GM18526 (cell line): Measurements from ENCODE around the gene FASTKD1.

Source experiments
- POLR2A ChIP-seq: IDR thresholded peaks from 3 replicates; pipeline ENCODE4 v1.6.1; 2011; ENCODE audit not compliant: insufficient read length; ENCODE audit errors: extremely low read depth

Gene FASTKD1, protein sequence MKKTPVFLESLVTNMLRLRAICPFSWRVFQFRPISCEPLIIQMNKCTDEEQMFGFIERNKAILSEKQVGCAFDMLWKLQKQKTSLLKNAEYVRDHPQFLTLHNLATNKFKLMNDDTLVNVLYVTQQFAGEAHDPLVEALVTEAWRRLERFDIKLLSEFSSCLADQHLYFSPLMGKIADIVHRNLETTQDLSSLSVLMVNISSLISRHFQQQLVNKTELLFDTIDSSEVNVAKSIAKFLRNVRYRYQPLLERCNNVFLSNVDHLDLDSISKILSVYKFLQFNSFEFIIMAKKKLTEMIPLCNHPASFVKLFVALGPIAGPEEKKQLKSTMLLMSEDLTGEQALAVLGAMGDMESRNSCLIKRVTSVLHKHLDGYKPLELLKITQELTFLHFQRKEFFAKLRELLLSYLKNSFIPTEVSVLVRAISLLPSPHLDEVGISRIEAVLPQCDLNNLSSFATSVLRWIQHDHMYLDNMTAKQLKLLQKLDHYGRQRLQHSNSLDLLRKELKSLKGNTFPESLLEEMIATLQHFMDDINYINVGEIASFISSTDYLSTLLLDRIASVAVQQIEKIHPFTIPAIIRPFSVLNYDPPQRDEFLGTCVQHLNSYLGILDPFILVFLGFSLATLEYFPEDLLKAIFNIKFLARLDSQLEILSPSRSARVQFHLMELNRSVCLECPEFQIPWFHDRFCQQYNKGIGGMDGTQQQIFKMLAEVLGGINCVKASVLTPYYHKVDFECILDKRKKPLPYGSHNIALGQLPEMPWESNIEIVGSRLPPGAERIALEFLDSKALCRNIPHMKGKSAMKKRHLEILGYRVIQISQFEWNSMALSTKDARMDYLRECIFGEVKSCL

DNA sequence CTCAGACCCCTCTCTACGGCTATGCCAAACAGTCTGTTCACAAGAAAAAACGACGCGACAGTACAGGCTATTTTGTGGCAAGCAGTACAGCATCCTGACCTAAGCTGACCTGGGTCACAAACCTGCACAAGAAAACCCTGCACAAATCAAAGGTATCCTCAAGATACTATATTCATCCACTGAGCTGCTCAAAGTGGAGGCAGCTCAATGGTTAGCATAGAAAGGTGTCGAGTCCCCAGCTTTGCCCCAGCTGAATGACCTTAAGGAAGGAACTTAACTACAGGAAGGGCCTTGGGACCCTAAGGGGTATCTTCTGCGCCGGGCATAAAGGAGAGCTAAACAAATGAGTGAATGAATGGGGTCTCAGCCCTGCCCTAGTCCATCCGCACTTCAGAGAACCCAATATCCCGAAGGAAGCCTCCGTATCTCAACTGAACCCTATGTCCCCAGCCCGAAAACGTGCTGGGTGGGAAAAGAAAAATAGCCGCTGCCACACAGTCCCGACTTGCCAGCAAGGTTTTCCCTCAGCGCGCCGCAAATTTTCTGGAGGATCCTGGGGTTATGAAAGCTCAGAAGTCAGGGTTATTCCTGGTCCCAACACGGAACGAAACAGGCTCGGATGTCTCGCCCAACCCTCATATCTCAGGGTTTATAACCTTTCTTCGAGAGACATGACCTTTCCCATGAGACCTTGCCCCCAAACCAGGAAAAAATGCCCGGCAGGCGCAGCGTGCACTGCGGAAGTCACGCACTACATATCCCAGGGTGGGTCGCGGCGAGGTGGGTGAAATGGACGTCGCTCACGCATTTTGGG lies at the start of gene FASTKD1:
Gene FASTKD1 (minus strand): TSS at position 706 of the 814 bp plus-strand sequence. CDS start 1,836 bp downstream, outside the sequence.
- peak; percentile 71 for TF ChIP-seq POLR2A

DNA sequence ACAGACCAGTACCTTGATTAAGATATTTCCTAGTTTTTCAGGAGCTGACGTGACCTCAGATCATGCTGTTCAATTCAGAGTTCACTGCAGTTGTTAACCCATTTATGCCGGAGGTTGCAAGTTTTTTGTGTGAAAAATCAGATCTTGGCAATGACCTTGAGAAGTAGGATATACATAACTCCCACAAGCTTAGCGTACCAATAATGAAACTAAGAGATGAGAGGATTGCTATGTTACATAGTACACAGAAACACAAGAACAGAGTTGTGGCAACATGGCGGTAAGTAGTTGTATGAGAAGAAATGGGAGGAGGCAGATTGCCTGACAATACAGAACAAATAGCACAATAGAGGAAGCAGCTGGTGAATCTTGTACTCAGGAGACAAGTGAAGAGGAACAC lies 49.6 kb upstream of the FASTKD1 start:
- TF ChIP-seq POLR2A, result no peak

DNA sequence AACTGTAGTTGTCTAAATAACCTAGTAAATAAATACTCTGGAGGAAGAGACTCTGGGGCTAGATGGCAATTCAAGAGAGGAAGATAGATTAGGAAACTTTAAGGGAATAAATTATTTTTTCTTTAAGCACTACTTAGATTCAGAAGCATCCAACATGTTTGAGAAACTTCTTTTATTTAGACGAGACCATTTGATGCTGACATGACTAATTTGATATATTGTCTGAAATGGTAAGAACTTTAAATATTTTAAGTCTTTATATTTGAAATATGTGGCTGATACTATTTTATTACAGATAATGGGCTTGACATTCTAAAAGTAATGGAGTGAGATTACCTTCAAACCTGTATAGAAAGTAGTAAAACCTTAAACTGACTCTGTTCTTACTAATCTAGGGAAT lies 46.8 kb upstream of the FASTKD1 start:
- no peak for TF ChIP-seq POLR2A

DNA sequence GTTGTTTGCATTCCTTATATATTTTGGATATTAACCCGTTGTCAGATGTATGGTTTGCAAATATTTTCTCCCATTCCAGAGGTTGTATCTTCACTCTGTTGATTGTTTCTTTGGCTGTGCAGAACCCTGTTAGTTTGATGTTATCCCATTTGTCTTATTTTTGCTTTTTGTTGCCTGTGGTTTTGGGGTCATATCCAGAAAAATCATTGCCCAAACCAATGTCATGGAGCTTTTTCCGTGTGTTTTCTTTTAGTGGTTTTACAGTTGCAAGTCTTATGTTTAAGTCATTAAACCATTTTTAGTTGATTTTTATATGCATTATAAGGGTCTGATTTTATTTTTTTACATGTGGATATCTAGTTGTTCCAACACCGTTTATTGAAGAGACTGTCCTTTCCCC lies 46.3 kb upstream of the FASTKD1 start:
- no peak for TF ChIP-seq POLR2A

DNA sequence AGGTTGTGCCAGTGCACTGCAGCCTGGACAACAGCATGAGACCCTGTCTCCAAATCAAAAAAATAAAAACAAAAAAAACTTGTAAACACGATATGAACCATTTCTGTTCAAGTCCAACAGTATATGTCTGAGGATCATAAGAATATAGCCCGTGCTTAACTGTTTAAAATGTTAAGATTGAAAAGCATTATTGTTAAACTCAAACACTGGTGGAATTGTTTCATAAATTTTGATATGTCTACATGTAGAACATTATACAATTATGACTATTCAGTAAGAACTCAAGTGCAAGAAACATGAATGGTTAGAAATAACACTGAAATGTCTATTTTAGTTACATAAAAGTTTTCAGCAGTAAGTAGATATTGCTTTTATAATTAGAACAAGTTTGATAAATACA lies 40.2 kb upstream of the FASTKD1 start:
- no peak for TF ChIP-seq POLR2A

DNA sequence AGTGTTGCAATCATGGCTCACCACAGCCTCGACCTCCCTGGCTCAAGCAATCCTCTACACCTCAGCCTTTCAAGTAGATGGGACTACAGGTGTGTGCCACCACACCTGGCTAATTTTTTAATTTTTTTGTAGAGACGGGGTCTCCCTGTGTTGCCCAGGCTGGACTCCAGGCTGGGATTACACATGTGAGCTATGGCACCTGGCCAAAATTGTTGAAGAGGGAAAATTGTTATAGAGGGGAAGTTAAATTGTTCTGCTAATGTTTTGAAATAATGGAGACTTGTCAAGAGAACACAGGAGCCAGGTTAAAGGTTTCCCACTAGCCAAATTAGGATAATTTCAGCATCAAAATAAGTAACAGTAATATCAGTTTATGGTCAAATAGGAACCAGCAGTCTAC lies 35.6 kb upstream of the FASTKD1 start:
- no peak for TF ChIP-seq POLR2A

DNA sequence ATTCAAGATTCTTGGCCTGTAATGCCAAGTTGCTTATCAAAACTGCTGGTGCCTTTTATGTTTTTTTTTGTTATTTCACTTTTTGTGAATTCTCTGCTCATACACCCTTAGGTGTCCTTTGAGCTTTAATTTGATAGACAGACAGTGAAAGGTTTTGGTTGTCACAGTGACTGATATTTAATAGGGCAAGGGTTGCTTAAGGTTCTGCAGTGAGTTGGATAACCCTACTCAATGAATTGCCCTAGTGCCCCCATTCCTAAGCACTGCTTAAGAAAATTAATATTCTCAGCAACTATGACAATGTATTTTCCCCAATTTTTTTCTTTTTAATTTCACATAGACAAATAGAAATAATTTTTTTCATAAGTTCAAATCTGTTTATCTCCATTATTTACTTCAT lies 25.9 kb upstream of the FASTKD1 start:
- TF ChIP-seq POLR2A, result no peak

DNA sequence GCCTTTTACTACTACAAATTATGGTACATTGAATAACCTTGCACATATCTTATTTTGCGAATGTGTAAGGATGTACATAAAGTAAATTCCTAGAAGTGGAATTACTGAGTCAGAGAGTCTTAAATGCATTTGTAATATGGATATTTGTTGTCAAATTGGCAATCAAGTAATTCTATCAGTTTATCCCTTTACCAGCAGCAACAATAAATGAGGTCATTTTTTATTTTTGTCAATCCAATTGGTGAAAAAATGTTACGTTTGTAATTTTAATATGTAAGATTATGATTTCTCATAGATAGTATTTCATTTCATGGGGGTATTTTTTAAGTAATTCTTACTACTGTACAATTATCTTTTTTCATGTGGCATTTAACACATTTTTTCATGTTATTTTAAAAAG lies 25.3 kb upstream of the FASTKD1 start:
- TF ChIP-seq POLR2A, result no peak

DNA sequence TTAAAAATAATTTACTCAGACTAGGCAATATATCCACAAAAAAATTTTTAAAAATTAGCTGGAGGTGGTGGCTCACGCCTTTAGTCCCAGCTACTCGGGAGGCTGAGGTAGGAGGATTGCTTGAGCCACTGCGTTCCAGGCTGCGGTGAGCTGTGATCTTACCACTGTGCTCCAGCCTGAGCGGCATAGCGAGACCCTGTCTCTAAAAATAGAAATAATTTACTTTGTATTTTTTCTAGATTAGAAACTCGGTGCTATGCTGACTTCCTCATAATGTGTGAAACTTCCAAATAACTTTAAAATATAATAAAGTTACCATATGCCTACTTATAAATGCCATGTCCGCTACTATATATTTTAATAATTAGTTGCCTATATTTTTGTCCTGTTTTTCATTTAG lies 17.1 kb upstream of the FASTKD1 start:
- TF ChIP-seq POLR2A, result no peak

DNA sequence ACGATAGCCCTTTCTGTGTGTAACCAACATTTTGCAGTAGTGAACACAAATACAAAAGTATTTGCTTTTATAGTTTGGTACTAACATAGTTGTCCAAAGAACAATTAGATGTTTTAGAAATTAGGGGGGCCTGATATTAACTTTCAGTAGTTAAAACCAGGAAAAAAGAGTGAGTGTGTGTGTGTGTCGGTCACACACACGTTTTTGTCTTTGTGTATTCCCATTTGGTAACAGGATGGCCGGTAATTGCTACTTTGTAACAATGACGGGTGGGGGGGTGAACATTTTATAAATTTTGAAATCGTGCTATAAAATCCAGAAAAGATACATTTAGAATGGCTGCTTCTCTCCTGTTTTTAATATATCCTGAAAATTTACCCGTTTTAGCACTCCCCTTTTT lies 12.0 kb upstream of the FASTKD1 start:
- no peak for TF ChIP-seq POLR2A

DNA sequence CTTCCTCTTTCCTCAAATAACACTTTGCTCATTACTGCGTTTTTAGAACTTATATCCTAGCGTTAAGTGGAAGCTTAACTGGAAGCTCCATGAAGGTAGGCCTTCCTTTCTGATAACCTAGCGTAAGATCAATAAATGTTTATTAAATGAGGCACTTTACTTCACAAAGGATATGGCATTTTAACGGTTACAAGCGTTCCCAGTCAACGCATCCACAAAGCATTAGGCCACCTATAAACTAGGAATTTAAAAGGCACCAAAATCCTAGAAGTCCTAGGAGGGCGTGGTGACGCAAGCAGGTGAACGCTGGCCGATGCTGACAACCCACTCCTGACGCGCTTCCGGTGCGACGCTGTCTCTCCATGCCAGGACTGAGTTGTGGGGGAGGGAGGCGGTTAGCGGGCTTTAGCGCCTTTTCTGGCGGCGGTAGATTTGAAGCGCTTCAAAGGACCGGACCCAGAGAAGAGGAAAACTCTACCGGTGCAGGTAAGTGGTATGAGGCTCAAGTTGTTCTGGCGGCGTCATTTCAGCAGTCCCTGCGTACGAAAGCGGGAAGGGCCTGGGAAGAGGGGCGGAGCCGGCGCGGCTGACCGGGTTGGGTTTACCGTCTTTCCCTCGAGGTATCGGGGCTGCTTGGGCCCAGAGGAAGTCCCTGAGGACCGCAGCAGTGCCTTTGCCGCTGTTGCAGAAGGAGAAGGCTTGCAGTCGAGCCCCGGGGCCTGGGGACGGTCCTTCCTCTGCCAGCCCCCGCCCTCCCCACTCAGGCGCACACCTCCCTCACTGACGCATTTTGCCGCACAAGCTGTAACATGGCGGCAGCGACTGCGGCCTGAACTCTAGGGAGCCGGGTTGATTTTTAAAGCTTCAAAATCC lies 10.6 kb upstream of the FASTKD1 start, which contains the start of gene PPIG:
Gene PPIG (plus strand): TSS at position 347 of the 873 bp plus-strand sequence. CDS start 19,691 bp downstream, outside the sequence.
- peak; percentile 51 for TF ChIP-seq POLR2A

DNA sequence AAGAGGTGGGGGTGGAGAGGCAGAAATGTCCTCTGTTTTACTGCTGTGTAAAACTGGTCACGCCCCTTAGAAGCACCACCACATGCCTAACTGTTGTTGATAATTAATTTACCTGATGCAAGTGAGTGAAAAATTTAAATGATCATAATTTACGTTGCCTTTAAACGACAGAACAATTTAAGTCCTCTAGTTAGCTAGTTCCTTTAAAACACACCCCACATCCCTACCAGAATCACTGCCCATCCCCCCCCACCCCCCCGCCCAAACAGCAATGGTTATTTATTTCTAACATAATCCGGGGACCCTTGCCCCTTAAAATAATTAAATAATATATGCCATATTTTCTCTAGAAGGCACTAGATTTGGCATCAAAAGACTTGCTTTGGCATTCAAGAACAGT lies 9.9 kb upstream of the FASTKD1 start:
- no peak for TF ChIP-seq POLR2A

DNA sequence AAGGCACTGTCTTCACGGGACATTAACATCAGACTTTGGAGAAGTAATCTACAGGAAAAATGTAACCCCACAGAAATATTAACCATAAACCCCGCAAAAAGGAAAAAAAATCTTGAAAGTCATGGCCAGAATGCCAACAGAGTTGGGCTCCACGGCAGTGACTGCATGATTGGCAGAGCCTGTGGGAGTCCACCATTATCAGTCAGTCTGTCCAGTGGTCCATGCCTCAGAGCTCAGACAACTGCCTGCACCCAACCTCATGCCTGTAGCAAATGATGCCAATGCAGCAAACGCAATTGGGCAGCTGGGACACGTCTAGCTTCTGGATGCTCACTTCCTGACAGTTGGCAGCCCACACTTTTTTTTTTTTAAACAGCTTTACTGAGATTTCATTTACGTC lies 5.4 kb upstream of the FASTKD1 start:
- no peak for TF ChIP-seq POLR2A

DNA sequence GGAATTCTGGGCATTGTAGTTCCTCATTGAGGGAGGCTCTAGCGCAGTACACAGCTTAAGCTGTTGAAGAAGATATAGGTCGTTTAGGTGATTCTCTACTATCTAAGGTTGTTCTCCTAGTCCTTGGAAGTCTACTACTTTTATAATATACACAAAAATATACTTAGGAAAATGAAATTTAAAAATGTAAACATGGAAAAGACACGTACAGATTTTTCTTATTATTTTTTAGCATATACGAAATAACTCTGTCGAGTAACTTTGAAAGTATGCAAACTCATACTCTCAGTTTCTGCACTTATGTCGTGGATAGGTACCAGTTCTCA lies 272 bp upstream of the FASTKD1 start:
- TF ChIP-seq POLR2A, result no peak

DNA sequence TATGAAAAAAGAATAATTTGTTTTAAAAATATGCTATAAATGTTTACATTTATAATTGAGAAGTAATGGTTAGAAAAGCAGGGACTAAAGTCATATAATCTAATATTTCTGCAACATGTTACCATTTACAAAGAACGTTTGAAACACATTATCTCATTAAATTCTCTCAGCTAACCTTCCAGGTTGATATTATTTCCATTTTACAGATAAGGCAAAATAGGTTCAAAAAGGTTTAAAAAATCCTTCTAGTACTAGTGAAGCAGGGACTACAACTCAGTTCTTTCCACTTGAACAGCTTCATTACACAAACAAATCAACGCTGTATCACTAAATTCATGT lies 875 bp downstream of the FASTKD1 start:
- no peak for TF ChIP-seq POLR2A
